ENCODE results near the gene HDLBP.
"Not testable (repeated sequence)": the region's sequence is repeated elsewhere in the genome, so short reads cannot be mapped to it uniquely, and the experiment has no call there.

Gene HDLBP

DNA sequence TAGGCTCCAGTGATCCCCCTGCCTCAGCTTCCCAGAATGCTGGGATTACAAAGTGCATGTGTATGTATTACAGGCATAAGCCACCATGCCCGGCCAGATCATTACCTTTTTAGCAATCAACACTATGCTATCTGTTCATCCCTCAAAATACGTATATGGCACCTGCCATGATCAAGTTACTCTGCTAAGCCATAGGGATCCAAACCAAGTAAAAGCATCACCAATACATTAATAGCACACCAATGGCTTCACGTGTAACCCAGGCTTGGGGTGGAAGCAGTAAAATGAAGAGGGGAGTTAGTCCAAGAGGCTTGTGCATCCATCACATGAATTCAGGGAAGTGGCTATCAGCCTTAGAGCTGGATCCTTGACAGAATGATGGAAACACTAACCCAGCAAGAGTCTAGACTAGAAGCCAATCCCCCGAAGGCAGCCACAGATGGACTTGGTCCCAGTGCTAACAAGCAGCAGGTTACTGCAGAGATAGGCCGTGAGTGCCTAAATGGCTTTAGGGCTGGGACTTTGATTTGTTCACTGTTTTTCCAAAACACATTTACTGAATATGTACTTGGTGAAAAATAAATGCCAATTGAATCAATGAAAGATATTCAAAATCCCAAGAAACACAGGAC is 11.3 kb downstream of the HDLBP start:
- no peak for DNase-seq

DNA sequence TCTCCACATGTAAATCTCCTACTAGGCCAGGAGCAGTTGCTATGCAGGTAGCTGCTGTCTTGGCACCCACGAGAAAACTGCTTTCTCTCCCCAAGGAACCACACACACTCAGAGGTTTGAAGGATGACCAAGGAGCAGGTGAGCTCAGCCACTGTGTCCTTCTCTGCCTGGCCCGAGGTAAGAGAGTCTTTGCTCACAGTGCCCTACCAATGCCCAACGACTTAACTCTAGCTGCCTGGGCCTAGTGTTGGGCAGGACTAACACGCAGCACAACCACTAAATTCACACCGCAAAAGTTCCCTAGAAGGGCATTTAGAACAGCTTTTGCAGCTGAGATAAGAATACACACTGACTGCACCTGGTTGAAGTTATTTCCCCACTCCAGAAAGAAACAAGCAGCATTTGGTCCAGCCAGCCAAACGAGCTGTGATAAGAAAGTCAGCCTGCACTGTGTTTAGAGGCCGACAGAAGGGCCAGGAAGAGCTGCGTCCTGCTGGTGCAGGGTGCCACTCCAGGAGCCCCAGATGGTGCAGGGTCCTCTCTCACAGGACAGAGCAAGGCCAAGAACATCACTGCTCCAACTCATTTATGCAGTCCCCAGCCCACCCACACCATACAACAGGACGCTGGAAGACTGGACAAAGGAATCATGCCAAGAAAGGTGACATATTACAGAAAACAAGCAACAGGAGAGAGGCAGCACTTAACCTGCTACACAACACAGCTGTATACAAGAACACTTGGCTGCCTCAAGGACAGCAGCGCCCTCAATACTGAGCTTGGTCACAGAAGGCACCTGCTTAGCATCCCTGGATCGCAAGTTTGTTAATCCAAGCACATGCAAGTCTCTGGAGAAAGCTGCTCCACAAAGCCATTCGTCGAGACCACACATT is 12.5 kb downstream of the HDLBP start:
- no peak for DNase-seq

DNA sequence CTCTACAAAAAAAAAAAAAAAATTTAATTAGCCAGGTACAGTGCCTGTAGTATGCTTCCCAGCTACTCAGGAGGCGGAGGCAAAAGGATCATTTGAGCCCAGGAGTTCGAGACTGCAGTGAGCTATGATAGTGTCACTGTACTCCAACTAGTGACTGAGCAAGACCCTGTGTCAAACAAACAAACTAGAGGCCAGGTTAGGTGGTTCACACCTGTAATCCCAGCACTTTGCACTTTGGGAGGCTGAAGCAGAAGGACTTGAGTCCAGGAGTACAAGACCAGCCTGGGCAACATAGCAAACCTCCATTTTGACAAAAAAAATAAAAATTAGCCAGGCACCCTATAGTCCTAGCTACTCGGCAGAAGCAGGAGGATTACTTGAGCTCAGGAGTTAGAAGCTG is 13.4 kb downstream of the HDLBP start:
- no peak for DNase-seq

DNA sequence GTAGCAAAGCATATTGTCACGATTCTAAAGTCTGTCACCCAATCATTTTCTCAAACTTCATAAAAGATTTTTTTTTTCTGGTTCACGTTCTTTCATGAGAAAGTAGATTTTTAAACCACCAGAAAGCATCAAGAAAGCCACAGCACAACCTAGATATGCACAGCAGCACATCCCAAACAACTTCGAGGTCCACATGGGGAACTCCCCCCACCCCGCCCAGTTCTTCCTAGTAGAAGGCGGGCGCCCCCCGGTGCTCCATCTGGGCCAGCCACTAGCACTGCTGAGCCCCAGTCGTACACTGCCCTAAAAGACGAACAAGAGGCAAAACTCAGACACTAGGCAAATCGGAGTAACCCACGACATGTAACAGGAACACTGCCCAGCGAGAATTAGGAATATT is 15.5 kb downstream of the HDLBP start:
- DNase-seq: peak; percentile 63

DNA sequence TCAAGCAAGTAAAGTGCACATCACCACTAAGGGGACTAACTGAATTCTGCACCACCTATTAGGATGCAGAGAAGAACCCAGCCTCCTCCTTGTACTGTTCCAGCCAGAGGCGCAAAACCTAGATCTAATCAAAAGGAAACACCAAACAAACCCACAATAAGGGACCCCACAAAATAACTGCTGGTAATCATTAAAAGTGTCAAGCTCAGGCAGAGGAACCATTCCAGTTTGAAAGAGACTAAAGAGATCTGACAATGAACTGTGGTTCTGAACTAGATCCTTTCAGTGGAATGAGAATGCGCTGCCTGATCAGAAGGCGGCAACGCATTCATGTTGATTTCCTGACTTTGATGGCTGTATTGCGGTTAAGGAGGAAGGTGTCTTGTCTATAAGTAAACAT is 16.8 kb downstream of the HDLBP start:
- DNase-seq: peak; percentile 53

DNA sequence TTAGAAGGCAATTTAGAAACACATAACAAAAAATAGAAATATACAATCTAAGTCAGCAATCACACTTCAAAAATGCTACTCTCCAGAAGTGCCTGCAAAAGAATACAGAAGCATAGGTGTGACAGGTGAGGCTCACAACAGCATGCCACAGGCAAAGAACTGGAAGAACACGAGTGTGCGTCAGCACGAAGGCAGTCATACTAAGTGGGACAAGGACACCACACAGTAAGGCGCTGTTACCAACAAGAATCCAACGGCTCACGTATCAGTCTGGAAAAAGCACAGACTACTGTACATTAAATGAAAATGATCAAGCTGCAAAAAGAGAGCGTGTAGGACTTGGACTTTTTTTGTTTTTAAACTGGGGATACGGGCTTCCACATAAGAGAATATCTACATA is 18.7 kb downstream of the HDLBP start:
- DNase-seq: no peak

DNA sequence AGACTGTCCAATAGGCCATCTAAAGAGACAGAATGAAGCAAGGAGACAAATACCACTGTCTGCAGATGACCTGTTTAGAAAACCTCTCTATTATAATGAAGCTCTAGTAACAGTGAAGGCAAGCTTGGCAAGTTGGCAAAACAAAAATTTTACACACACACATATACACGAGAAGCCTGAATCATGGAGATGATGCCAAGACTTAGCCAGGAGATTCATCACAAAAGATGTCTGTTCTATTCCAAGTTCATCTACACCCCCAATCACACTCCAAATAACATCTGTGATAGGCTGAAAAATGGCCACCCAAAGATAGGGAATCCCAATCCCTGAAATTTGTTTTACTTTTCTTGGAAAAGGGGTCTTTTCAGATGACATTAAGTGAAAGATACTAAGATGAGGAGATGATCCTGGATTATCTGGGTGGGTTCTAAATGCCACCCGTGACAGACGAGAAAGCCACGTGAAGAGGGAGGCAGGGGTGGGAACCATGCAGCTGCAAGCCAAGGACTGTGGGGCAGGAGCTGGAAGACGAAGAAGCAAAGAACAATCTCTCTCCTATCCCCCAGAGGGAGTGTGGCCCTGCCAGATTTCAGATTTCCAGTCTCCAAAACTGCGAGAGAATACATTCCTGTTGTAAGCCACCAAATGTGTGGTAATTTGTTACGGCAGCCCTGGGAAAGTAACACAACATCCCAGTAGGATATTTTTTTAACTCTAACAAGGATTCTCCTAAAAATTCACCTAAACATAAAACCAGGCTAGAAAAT is 20.0 kb downstream of the HDLBP start:
- DNase-seq: no peak

DNA sequence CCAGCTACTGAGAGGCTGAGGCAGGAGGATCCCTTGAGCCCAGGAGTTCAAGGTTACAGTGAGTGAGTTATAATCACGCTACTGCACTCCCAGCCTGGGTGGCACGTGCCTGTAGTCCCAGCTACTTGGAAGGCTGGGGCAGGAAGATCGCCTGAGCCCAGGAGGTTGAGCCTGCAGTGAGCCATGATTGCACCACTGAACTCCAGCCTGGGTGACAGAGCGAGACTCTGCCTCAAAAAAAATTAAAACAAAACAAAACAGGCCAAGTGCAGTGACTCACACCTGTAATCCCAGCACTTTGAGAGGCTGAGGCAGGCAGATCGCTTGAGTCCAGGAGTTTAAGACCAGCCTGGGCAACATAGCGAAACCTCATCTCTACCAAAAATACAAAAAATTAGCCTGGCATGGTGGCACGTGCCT is 22.1 kb downstream of the HDLBP start:
- not testable (repeated sequence) for DNase-seq

DNA sequence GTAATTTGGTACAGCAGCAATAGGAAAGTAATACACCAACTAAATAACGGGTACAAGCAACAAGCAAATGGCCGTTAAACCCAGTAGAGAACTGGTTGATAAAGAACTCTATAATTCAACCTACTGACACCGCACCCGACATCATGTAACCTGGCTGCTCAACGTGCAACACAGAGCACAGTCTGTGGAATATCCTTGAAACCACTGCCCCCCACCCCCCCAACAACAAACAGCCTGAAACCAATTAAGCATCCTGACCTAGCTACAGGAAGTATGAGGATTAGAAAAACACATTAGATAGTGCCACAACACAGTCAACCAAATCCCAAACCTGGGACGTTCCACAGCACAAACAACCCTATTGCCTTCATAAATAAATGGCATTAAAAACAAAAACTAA is 23.5 kb downstream of the HDLBP start:
- no peak for DNase-seq

DNA sequence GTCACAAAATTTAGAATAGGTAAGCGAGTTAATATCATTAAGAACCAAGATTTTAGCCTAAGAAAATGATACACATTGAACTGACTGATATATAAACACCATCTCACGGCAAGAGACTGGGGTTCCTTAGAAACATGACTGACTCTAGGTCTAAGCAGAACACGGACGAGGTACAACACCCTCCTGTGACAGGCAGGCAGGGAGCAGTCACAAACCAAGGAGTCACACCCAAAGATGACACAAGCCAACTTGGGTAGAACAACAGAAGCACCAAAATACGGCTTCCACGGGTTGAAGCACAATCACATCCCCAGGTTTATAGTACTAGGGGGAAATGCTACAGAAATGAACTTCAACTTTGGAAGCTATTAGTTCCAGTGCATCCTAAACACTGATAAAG is 24.3 kb downstream of the HDLBP start:
- no peak for DNase-seq

DNA sequence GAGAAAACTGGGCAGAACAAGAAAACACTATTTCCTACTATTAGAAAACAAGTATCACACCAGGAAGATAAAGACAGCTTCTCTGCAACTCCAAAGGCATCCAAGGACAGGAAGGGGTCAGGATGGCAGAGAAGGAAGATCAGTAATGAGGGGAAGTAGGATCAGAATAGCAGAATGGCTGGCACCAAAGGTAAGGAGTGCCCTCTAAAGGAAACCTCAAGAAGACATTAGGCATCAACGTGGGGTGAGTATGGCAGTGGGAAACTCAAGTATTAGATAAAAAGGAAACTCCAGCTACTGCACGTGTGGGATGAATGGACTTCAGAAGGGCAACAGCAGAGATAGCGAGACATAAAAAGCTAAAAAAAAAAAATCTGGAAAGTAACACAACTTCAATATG is 25.9 kb downstream of the HDLBP start:
- no peak for DNase-seq

DNA sequence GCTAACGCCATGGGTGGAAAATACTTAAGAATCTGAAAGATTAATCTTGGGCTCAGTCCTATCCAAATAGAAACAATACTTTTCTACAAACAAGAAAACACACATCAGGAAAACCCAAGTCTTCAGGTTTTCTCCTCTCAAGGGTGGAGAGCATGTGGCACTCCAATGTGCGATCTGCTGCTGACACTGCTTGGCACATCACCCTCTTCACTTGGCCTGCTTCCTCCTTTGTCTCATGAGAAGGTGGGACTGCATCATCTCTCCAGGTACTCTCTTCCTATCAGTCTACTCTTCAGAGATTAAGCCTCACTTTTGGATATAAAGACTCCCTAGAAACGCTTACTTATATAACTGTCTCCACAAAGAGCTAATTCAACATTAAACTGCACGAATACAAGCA is 26.4 kb downstream of the HDLBP start:
- DNase-seq: no peak

DNA sequence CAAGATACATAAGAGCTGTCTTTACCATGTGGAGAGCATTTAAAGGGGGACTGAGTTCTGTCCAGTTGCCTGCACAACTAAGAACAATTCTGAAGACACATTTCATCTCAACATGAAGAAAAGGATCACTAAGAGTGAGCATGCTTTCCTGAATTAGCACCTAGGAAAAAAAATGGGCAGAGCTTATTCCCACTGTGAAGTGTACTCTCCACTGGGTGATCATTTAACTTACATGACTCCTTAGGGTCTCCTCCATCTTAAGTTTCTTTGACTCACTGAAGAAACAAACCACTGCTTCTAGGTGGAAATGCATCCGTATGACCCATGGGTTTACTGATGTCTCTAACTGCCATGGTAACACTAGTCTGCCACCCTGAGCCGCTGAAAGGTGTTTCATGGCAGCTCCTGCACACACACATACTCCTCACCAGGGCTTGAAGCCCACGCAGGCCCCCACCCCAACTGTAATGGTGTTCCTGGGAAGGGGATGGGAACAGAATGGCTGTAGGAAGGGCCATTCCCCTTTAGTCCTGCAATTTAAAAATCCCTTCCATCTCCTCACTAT is 27.1 kb downstream of the HDLBP start:
- DNase-seq: no peak

DNA sequence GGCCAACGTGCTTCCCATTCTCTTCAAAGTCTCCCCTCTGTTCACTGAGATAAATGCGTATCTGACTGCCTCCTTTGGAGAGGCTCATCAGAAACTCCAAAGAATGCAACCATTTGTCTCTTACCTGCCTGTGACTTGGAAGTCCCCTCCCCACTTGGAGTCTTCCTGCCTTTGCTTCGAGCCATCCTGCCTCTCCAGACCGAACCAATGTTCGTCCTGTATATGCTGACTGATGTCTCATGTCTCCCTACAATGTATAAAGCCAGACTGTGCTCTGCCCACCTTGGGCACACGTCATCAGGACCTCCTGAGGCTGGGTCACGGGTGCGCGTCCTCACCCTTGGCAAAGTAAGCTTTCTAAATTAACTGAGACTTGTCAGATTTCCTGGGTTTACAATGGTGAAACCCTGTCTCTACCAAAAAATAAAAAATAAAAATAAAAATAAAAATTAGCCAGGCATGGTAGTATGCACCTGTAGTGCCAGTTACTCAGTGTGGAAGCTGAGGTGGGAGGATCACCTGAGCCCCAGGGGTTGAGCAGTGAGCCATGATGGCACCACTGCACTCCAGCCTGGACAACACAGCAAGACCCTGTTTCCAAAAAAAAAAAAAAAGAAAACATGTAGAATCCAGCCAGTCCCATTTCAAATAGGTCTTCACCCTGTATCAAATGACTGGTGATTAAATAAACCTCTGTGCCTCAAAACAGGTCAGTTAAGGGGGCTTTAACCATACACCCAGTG is 29.0 kb downstream of the HDLBP start:
- no peak for DNase-seq

DNA sequence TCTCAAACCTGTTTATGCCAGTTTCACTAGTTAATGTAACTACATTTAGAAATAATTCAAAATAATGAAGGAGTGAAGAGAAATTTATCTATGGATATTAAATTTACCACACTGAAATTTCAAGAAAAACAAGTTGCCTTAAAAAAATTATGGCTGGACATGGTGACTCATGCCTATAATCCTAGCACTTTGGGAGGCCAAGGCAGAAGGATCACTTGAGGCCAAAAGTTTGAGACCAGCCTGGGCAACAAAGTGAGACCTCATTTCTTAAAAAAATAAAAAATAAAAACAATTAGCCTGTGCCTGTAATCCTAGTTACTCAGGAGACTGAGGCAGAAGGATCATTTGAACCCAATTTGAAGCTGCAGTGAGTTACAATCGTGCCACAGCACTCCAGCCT is 29.9 kb downstream of the HDLBP start:
- no peak for DNase-seq

DNA sequence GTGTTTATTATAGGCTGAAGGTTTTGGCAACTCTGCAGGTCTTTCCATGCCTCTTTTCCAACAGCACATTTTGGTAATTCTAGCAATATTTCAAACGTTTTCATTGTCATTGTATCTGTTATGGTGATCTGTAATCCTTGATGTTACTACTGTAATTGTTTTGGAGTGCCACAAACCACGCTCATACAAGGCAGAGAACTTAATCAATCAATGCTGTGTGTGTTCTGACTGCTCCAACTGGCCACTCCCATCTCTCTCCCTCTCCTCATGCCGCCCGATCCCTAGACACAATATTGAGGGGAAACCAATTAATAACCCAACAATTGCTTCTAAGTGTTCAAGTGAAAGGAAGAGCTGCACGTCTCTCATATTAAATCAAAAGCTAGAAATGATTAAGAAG is 32.9 kb downstream of the HDLBP start:
- DNase-seq: no peak

DNA sequence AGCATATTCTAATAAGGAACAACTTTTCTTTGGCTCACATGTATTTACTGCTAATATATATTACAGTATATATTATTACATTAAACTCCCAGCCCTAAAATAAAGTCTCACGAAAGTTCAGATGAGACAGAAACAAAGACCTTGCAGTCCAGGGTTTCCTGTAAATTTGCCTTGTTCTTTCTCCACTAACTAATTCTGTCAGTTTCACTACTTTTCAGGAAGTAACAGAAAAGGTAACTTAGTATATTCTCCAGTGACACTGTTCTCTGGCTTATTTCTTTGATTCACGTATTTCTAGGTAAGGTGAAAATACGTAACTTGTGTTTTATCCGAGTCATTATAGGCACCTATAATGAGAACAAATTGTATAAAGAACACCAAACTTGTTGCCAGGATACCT is 35.2 kb downstream of the HDLBP start:
- no peak for DNase-seq

DNA sequence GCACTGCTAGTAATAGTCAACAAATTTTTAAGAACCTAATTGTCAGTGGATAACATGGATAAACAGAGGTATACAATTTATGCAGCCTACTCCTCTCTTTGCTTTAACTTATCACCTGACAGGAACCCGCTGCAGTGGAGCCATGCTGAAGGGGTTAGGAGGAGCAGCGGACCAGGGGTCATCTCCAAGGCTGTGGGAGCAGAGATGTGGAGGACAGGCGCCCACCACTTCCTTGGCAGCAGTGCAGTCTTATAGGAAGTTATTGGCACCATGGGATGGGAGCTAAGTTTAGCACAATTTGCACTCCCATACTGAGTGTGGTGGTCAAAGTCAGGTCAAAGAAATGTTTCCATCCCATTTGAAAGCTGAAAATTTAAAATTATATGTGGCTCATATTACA is 35.6 kb downstream of the HDLBP start:
- DNase-seq: no peak

DNA sequence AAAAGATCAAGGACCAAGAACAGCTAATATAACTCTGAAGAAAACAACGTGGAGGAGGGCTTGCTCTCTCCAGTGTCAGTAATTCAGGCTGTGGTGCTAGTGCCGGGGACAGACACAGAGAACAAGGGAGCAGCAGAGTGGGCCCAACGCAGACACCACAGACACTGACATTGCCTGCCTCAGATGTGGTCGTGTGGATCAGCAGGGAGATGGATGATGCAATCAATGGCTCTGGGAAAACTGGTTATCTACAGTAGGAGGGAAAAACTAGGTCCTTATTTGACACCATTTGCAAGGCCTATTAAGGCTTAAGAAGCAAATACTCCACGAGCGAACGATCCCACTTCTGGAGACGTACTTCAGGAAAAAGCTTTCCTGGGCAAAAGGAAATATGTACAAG is 36.1 kb downstream of the HDLBP start:
- no peak for DNase-seq

DNA sequence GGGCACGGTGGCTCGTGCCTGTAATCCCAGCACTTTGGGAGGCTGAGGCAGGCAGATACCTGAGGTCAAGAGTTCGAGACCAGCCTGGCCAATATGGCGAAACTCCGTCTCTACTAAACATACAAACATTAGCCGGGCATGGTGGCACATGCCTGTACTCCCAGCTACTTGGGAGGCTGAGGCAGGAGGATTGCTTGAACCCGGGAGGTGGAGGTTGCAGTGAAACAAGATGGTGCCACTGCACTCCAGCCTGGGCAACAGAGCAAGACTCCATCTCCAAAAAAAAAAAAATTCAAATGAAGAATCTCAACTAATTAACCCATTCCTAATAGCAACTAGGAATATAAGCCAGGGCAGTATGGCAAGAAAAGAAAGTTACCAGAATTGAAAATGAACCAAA is 37.2 kb downstream of the HDLBP start:
- not testable (repeated sequence) for DNase-seq

DNA sequence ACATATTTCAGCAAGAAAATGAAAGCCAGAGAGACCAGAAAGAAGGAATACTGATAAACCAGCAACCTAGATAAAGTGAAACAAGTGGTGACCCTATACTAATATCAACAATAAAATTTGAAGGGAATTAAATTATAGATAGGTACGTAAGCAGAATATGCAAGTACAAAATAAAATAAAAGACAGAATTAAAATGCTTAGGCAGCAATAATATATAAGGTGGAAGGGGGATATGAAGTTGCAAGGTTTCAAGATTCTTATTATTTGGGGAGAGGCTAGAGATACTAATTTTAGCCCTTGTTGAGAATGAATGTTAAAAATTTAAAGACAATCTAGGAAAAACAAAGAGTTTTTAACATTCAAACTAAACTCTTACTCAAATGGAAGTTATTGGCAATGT is 39.6 kb downstream of the HDLBP start:
- DNase-seq: no peak

DNA sequence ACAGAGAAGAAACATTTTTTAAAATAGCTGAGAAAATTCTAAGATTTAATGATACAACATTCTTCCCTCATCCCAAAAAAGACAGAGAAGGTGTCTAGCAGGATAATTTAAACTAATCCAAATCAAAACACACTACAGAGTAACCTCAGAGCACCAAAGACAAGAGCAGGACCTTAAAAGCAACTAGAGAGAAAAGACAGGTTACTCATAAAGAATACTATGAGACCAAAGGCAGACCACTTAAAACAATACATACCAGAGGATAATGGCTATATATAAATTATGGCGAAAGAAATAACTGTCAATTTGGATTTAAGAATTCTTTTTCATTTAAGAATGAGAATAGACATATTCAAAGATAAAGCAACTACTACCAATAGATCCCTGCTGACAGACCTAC is 40.0 kb downstream of the HDLBP start:
- DNase-seq: no peak

DNA sequence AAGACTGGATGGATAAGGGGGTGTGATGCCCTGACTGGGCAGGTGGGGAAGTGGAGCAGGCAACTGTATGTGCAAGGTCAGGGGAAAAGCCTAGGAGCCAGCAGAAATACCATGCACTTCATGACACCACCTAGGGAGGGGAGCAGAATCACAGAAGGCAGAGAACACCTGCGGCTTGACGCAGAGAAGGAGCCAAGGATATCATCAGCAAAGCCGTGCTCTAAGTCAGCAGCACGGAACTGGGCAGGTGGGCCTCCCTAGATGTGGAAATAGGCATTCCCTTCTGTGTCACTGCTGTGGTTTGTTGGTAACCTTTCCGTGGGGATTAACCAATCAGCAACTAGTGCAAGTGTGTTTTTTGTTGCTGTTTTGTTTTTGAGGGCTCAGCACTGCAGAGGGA is 41.3 kb downstream of the HDLBP start:
- no peak for DNase-seq
